PC-3 (cell line): ENCODE data around the gene TNRC6C.

ENCODE experiments used
- EZH2 ChIP-seq: fragments of 300-600 bp; sonication (generic); IDR thresholded peaks from one replicate; pipeline ENCODE4 v1.6.1; 2017; ENCODE audit warnings: antibody characterized with exemption, mild to moderate bottlenecking, low read length; ENCODE audit not compliant: unreplicated experiment
- TF ChIP-seq, protein P1 (sequence below): fragments of 300-600 bp; sonication (generic); conservative IDR thresholded peaks from 2 replicates; pipeline ENCODE4 v1.5.1; 2017; ENCODE audit warnings: antibody characterized with exemption, low read depth, mild to moderate bottlenecking, low read length

DNA sequence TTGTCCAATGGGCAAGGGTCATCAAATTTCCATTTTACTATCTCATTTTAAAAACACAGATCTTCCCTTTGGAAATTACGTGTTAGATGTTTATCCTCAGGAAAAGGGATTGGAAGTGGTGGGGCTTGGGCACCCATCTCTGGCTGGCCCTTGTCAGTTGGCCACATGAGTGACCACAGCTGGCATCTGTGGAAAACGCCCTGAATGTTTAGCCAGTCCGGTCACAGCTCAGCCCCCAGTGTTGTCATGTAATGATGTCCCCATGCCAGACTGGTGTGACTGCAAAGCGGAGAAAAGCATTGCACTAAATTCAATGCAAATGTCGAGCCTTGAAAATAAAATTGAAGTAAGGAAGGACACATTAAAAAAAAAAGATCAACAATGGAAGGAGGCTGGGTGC, 117.0 kb downstream of the TNRC6C start:
- TF ChIP-seq, protein P1, sequence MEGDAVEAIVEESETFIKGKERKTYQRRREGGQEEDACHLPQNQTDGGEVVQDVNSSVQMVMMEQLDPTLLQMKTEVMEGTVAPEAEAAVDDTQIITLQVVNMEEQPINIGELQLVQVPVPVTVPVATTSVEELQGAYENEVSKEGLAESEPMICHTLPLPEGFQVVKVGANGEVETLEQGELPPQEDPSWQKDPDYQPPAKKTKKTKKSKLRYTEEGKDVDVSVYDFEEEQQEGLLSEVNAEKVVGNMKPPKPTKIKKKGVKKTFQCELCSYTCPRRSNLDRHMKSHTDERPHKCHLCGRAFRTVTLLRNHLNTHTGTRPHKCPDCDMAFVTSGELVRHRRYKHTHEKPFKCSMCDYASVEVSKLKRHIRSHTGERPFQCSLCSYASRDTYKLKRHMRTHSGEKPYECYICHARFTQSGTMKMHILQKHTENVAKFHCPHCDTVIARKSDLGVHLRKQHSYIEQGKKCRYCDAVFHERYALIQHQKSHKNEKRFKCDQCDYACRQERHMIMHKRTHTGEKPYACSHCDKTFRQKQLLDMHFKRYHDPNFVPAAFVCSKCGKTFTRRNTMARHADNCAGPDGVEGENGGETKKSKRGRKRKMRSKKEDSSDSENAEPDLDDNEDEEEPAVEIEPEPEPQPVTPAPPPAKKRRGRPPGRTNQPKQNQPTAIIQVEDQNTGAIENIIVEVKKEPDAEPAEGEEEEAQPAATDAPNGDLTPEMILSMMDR, result no peak
- TF ChIP-seq EZH2, result no peak
